IMR-90 (cell line): ENCODE measurements around the gene GNPTG. TPM values are rescaled to one million over a fixed set of nuclear protein-coding genes. Genes with fewer than 3 reads are reported as not detected.
"Not testable (repeated sequence)": the region's sequence is repeated elsewhere in the genome, so short reads cannot be mapped to it uniquely, and the experiment has no call there.

ENCODE experiments used
- ATAC-seq: fragments of 200-7000 bp; cut with Tn5 transposase; 2 replicates; pipeline ENCODE4 v1.9.1; 2020; ENCODE audit warnings: low read depth, mild to moderate bottlenecking, moderate library complexity
- BruUV-seq: library from RNA; stranded (reverse); fragments of 400-500 nt; replicated peaks from 2 replicates; lab custom pipeline; 2021; lab: Mats Ljungman, UMichigan
- CTCF ChIA-PET: fragments of 300-600 bp; formaldehyde crosslinking; extraction: SDS; loops from one replicate; lab custom pipeline; 2021; ENCODE audit warnings: antibody characterized with exemption; lab: Yijun Ruan, JAX
- POLR2A ChIA-PET: fragments of 300-600 bp; sonication (Branson Sonifier 250); formaldehyde crosslinking; loops from one replicate; lab custom pipeline; 2022; ENCODE audit warnings: antibody characterized with exemption; ENCODE audit not compliant: unreplicated experiment; lab: Charles Lee
- DNase-seq: peaks from one replicate; pipeline ENCODE4 v3.0.0; 2013
- H2AFZ ChIP-seq: replicated peaks from 2 replicates; pipeline ENCODE3; 2013; ENCODE audit warnings: low read length, mild to moderate bottlenecking; ENCODE audit not compliant: poor library complexity
- H2AK5ac ChIP-seq: 2 replicates; pipeline ENCODE4 v1.6.1; 2013; ENCODE audit warnings: low read depth, low read length, inconsistent platforms
- H2AK9ac ChIP-seq: replicated peaks from 2 replicates; pipeline ENCODE3; 2013; ENCODE audit warnings: mild to moderate bottlenecking, low read depth, low read length, moderate library complexity; ENCODE audit not compliant: poor library complexity
- H2BK120ac ChIP-seq: 2 replicates; pipeline ENCODE4 v1.6.1; 2013; ENCODE audit warnings: low read depth, low read length, inconsistent platforms
- H2BK15ac ChIP-seq: 3 replicates; pipeline ENCODE4 v1.6.1; 2013; ENCODE audit warnings: low read depth, low read length, inconsistent platforms
- H2BK20ac ChIP-seq: 2 replicates; pipeline ENCODE4 v1.6.1; 2013; ENCODE audit warnings: low read depth, mild to moderate bottlenecking, inconsistent platforms, low read length, moderate library complexity
- H2BK5ac ChIP-seq: 2 replicates; pipeline ENCODE4 v1.6.1; 2013; ENCODE audit warnings: mild to moderate bottlenecking, low read depth, low read length, inconsistent platforms; ENCODE audit not compliant: poor library complexity, severe bottlenecking
- H3K14ac ChIP-seq: replicated peaks from 2 replicates; pipeline ENCODE4 v1.6.1; 2013; ENCODE audit warnings: low read depth, low read length, inconsistent platforms
- H3K18ac ChIP-seq: 2 replicates; pipeline ENCODE4 v1.6.1; 2013; ENCODE audit warnings: low read depth, low read length, control low read depth
- H3K23ac ChIP-seq: 2 replicates; pipeline ENCODE4 v1.6.1; 2013; ENCODE audit warnings: low read depth, low read length, inconsistent platforms
- H3K27ac ChIP-seq: 2 replicates; pipeline ENCODE4 v1.5.1; 2013; ENCODE audit warnings: mild to moderate bottlenecking, control low read depth, low read length; ENCODE audit not compliant: insufficient read depth
- H3K27me3 ChIP-seq: 2 replicates; pipeline ENCODE4 v1.6.1; 2013; ENCODE audit warnings: low read length; ENCODE audit not compliant: control insufficient read depth, insufficient read depth
- H3K36me3 ChIP-seq: 2 replicates; pipeline ENCODE4 v1.6.1; 2013; ENCODE audit warnings: low read length, mixed read lengths; ENCODE audit not compliant: control insufficient read depth, insufficient read depth
- H3K4ac ChIP-seq: 2 replicates; pipeline ENCODE4 v1.6.1; 2013; ENCODE audit warnings: low read depth, low read length, inconsistent platforms
- H3K4me1 ChIP-seq: 2 replicates; pipeline ENCODE4 v1.6.1; 2013; ENCODE audit warnings: low read length, mixed read lengths; ENCODE audit not compliant: control insufficient read depth, insufficient read depth
- H3K4me2 ChIP-seq: 2 replicates; pipeline ENCODE4 v1.6.1; 2013; ENCODE audit warnings: low read depth, mild to moderate bottlenecking, control low read depth, low read length, moderate library complexity
- H3K4me3 ChIP-seq: 2 replicates; pipeline ENCODE4 v1.5.1; 2013; ENCODE audit warnings: low read depth, mild to moderate bottlenecking, control low read depth, low read length, moderate library complexity; ENCODE audit not compliant: insufficient read depth
- H3K56ac ChIP-seq: 2 replicates; pipeline ENCODE4 v1.6.1; 2013; ENCODE audit warnings: low read length, inconsistent platforms; ENCODE audit not compliant: insufficient read depth; ENCODE audit errors: extremely low read depth
- H3K79me1 ChIP-seq, 2 experiments: 2 replicates each; pipeline ENCODE4 v1.6.1; 2013; ENCODE audit warnings: low read length in 2 of 2, inconsistent platforms in 1 of 2, low read depth in 1 of 2
- H3K9ac ChIP-seq: 2 replicates; pipeline ENCODE4 v1.6.1; 2013; ENCODE audit warnings: low read depth, low read length, control low read depth
- H3K9me1 ChIP-seq: 2 replicates; pipeline ENCODE4 v1.6.1; 2013; ENCODE audit warnings: low read length, inconsistent platforms; ENCODE audit not compliant: insufficient read depth
- H3K9me3 ChIP-seq: 2 replicates; pipeline ENCODE4 v1.6.1; 2013; ENCODE audit warnings: low read length; ENCODE audit not compliant: control insufficient read depth, insufficient read depth
- H4K20me1 ChIP-seq: 2 replicates; pipeline ENCODE4 v1.6.1; 2013; ENCODE audit warnings: low read length, inconsistent platforms; ENCODE audit not compliant: insufficient read depth
- H4K5ac ChIP-seq: 2 replicates; pipeline ENCODE4 v1.6.1; 2013; ENCODE audit warnings: mild to moderate bottlenecking, low read depth, low read length, control low read depth
- H4K8ac ChIP-seq, 2 experiments: 2 replicates each; pipeline ENCODE4 v1.6.1; 2013; ENCODE audit warnings: low read depth in 2 of 2, low read length in 2 of 2, control low read depth in 1 of 2, inconsistent platforms in 1 of 2
- H4K91ac ChIP-seq: 2 replicates; pipeline ENCODE4 v1.6.1; 2013; ENCODE audit warnings: low read depth, low read length, inconsistent platforms; ENCODE audit not compliant: insufficient read depth
- WGBS, 2 experiments: methylation state at CpG; one replicate each; pipeline versions ENCODE4 v1.1.5 to v1.1.7; 2013; ENCODE audit warnings: missing lambda C conversion rate in 2 of 2; ENCODE audit not compliant: insufficient read length in 1 of 2; ENCODE audit errors: extremely low coverage in 2 of 2; 5-methylcytosine and 5-hydroxymethylcytosine counted together
- dilution Hi-C: fragments of 300-500 bp; cut with HindIII; formaldehyde crosslinking; loops from one replicate; pipeline ENCODE4 v1.14.3; 2018; ENCODE audit warnings: low sequenced_read_pairs; ENCODE audit not compliant: unreplicated experiment
- in situ Hi-C: fragments of 300-500 bp; cut with MboI; formaldehyde crosslinking; loops from 3 replicates; pipeline ENCODE4 v1.14.3; 2019; ENCODE audit warnings: low sequenced_read_pairs, inconsistent platforms, mixed read lengths
- intact Hi-C: fragments of 100-400 bp; cut with micrococcal nuclease; formaldehyde crosslinking; loops from 2 replicates; pipeline ENCODE4 v1.10.0; 2022
- polyA plus RNA-seq, 3 experiments: library from polyadenylated mRNA; depleted of rRNA; stranded (reverse); fragments of >200 nt; gene quantifications; 2 replicates each; pipeline ENCODE4 v1.2.3, GENCODE V29; 2012; ENCODE audit warnings: low replicate concordance in 1 of 3
- total RNA-seq: library from RNA; depleted of rRNA; stranded (reverse); fragments of >200 nt; gene quantifications from 2 replicates; pipeline ENCODE4 v1.2.3, GENCODE V29; 2012

GNPTG gene
- total and polyA plus RNA-seq, 2 of the 4 experiments (the other 2 are of a cell fraction), result 14.9 to 70.8 TPM

DNA sequence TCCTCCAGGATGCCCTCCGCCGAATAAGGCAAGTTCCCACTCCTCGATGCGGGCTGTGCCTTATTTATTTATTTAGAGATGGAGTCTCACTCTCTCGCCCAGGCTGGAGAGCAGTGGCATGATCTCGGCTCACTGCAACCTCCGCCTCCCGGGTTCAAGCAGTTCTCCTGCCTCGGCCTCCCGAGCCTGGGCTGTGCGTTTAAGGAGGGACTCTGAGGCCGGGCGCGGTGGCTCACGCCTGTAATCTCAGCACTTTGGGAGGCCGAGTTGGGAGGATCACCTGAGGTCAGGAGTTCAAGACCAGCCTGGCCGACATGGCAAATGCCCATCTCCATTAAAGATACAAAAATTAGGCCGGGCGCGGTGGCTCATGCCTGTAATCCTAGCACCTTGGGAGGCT lies 23.6 kb upstream of the GNPTG start:
- Histone ChIP-seq H3K27me3 (peaks cover 18% of the 10 kb centered on the region), H3K36me3 (peaks cover 25% of the 10 kb centered on the region; the same call in 1 of the 2 replicates), H4K20me1 (peaks cover 30% of the 10 kb centered on the region)
- H2AK5ac ChIP-seq, H3K4me3 ChIP-seq, H3K4ac ChIP-seq, H3K27ac ChIP-seq, H3K4me1 ChIP-seq, H2BK15ac ChIP-seq, H3K18ac ChIP-seq, H3K79me1 ChIP-seq, BruUV-seq, H4K91ac ChIP-seq, H2BK5ac ChIP-seq, H3K9ac ChIP-seq, H2AK9ac ChIP-seq, H2BK120ac ChIP-seq, H4K5ac ChIP-seq, in situ Hi-C loops, H3K9me3 ChIP-seq, H3K9me1 ChIP-seq, H2BK20ac ChIP-seq, H3K23ac ChIP-seq, H4K8ac ChIP-seq, H2AFZ ChIP-seq, POLR2A ChIA-PET, intact Hi-C loops, H3K4me2 ChIP-seq, H3K14ac ChIP-seq, H3K56ac ChIP-seq, CTCF ChIA-PET, ATAC-seq, dilution Hi-C loops, DNase-seq: not testable (repeated sequence)
- WGBS, 2 experiments, result 100% methylated on average over 1 of the region's 20 CpGs; no CpG with 5 or more reads in 1 of the 2 experiments

DNA sequence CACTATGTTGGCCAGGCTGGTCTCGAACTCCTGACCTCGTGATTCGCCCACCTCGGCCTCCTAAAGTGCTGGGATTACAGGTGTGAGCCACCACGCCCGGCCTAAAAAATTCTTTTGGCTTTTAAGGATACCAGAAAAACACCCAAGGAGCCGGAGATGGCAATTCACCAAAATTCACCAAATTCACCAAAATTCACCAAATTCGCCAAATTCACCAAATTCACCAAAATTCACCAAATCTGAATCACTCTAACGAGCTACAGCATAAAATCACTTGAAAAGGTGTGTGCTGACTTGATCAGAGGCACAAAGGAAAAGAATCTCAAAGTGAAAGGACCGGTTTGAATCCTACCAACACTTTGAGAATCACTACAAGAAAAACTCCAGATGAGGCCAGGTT lies 22.8 kb upstream of the GNPTG start:
- WGBS, 2 experiments, result 100% methylated on average over 2 of the region's 10 CpGs
- H3K14ac ChIP-seq, H3K23ac ChIP-seq, dilution Hi-C loops, H3K9me1 ChIP-seq, H4K5ac ChIP-seq, H2BK120ac ChIP-seq, H2BK20ac ChIP-seq, H3K9me3 ChIP-seq, H2AK5ac ChIP-seq, DNase-seq, POLR2A ChIA-PET, H3K18ac ChIP-seq, H4K91ac ChIP-seq, BruUV-seq, H2AK9ac ChIP-seq, in situ Hi-C loops, intact Hi-C loops, H3K56ac ChIP-seq, H3K27ac ChIP-seq, H3K79me1 ChIP-seq, CTCF ChIA-PET, H3K4ac ChIP-seq, H2AFZ ChIP-seq, H3K9ac ChIP-seq, H3K4me3 ChIP-seq, ATAC-seq, H4K8ac ChIP-seq, H2BK15ac ChIP-seq, H2BK5ac ChIP-seq, H3K4me2 ChIP-seq, H3K4me1 ChIP-seq: not testable (repeated sequence)
- Histone ChIP-seq H3K27me3 (peaks cover 24% of the 10 kb centered on the region), H4K20me1 (peaks cover 22% of the 10 kb centered on the region), H3K36me3 (peaks cover 18% of the 10 kb centered on the region; the same call in 1 of the 2 replicates)
